T-helper 1 cell (primary cell): Measurements from ENCODE around the gene GAGE12J.
"Not testable (repeated sequence)": the region's sequence is repeated elsewhere in the genome, so short reads cannot be mapped to it uniquely, and the experiment has no call there.

ENCODE experiments used
- DNase-seq, 5 donors: peaks; one replicate each; pipeline ENCODE4 v3.0.0-alpha.2; 2012 to 2020
- total RNA-seq, 4 donors: gene quantifications; one replicate each; lab custom pipeline; 2026; lab: John Stamatoyannopoulos, UW

GAGE12J gene
- total RNA-seq, result 0 reads per million in 4 donors

GRCh38 chrX:49321737-49322136 is at the start of gene GAGE12J:
TSS of gene GAGE12J (plus strand) at chrX:49322037. CDS start at chrX:49323194, 1,157 bp downstream.
- DNase-seq, result not testable (repeated sequence)

GRCh38 chrX:49272421-49272820 is 49.4 kb upstream of the GAGE12J start:
- DNase-seq, result peak in 2 of 5 donors; percentile 17 to 49

- DNase-seq, result peak in 3 of 5 donors; percentile 17 to 85 (median 18)
Measured at GRCh38 chrX:49273181-49273727, 48.6 kb upstream of the GAGE12J start.

- DNase-seq, result no peak
Measured at GRCh38 chrX:49276207-49276606, 45.6 kb upstream of the GAGE12J start.

GRCh38 chrX:49276671-49277534 is 44.9 kb upstream of the GAGE12J start:
- peak in 1 of 5 donors; percentile 27 for DNase-seq

- peak in 1 of 5 donors; percentile 51 for DNase-seq
Measured at GRCh38 chrX:49277535-49277830, 44.4 kb upstream of the GAGE12J start.

- no peak for DNase-seq
Measured at GRCh38 chrX:49278081-49278480, 43.8 kb upstream of the GAGE12J start.

GRCh38 chrX:49282647-49283011 is 39.2 kb upstream of the GAGE12J start:
- no peak for DNase-seq

- no peak for DNase-seq
Measured at GRCh38 chrX:49284212-49284611, 37.6 kb upstream of the GAGE12J start.

- no peak for DNase-seq
Measured at GRCh38 chrX:49286136-49286535, 35.7 kb upstream of the GAGE12J start.

GRCh38 chrX:49286581-49286980 is 35.3 kb upstream of the GAGE12J start:
- DNase-seq, result no peak

- DNase-seq, result no peak
Measured at GRCh38 chrX:49287665-49288064, 34.2 kb upstream of the GAGE12J start.

GRCh38 chrX:49290215-49290614 is 31.6 kb upstream of the GAGE12J start:
- DNase-seq, result no peak

- peak; percentile 19 to 60 (median 46) for DNase-seq
Measured at GRCh38 chrX:49291615-49292337, 30.1 kb upstream of the GAGE12J start.

GRCh38 chrX:49292400-49293362 is 29.2 kb upstream of the GAGE12J start:
- DNase-seq, result no peak

GRCh38 chrX:49299293-49299692 is 22.5 kb upstream of the GAGE12J start:
- not testable (repeated sequence) for DNase-seq

- no peak for DNase-seq
Measured at GRCh38 chrX:49300703-49301102, 21.1 kb upstream of the GAGE12J start.

GRCh38 chrX:49303346-49303745 is 18.5 kb upstream of the GAGE12J start, which contains the start of gene GAGE10:
TSS of gene GAGE10 (plus strand) at chrX:49303646. CDS start at chrX:49304860, 1,214 bp downstream.
- no peak for DNase-seq

- not testable (repeated sequence) for DNase-seq
Measured at GRCh38 chrX:49307775-49308174, 14.1 kb upstream of the GAGE12J start.

GRCh38 chrX:49308604-49309269 is 13.1 kb upstream of the GAGE12J start:
- no peak for DNase-seq

- no peak for DNase-seq
Measured at GRCh38 chrX:49309401-49309981, 12.3 kb upstream of the GAGE12J start.
